Measurements from ENCODE around the gene SERPINA5.

The SERPINA5 gene

GRCh38 chr14:94538070-94538740, 43.0 kb upstream of the SERPINA5 start:
- H3K4me3 ChIP-seq (ENCODE audit: low read length), result no peak overlapping the region
- H3K4me2 ChIP-seq (ENCODE audit: low read depth, low read length), result no peak overlapping the region
- no peaks in the 10 kb centered on the region for H4K20me1 ChIP-seq (ENCODE audit: insufficient read depth, low read length)
- no peaks in the 10 kb centered on the region for H3K79me2 ChIP-seq (ENCODE audit: low read length)
- H3K36me3 ChIP-seq (replicated peaks; ENCODE audit: insufficient read depth, low read length), result no peaks in the 10 kb centered on the region
- no peaks in the 10 kb centered on the region for H3K9me3 ChIP-seq (replicated peaks; ENCODE audit: insufficient read depth, low read length)
- TF ChIP-seq EZH2phosphoT487 (IDR thresholded peaks at IDR 0.05; ENCODE audit: low read length) (no peak), EZH2 (optimal IDR thresholded peaks at IDR 0.05; ENCODE audit: low read depth, low read length) (no peak)
- TF ChIP-seq, protein P1, sequence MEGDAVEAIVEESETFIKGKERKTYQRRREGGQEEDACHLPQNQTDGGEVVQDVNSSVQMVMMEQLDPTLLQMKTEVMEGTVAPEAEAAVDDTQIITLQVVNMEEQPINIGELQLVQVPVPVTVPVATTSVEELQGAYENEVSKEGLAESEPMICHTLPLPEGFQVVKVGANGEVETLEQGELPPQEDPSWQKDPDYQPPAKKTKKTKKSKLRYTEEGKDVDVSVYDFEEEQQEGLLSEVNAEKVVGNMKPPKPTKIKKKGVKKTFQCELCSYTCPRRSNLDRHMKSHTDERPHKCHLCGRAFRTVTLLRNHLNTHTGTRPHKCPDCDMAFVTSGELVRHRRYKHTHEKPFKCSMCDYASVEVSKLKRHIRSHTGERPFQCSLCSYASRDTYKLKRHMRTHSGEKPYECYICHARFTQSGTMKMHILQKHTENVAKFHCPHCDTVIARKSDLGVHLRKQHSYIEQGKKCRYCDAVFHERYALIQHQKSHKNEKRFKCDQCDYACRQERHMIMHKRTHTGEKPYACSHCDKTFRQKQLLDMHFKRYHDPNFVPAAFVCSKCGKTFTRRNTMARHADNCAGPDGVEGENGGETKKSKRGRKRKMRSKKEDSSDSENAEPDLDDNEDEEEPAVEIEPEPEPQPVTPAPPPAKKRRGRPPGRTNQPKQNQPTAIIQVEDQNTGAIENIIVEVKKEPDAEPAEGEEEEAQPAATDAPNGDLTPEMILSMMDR (IDR thresholded peaks at IDR 0.05; ENCODE audit: low read length), result no peak
- no peak overlapping the region for H2AFZ ChIP-seq (ENCODE audit: low read length)
- no peaks in the 10 kb centered on the region for H3K9me2 ChIP-seq (replicated peaks; ENCODE audit: insufficient read depth, low read length)
- no peaks in the 10 kb centered on the region for H3F3A ChIP-seq (ENCODE audit: insufficient read depth, low read length)
- H3K9ac ChIP-seq (ENCODE audit: low read length), result no peak overlapping the region
- no peaks in the 10 kb centered on the region for H3K27me3 ChIP-seq (replicated peaks; ENCODE audit: insufficient read depth, low read length)
- H3K4me1 ChIP-seq (ENCODE audit: low read length), result no peaks in the 10 kb centered on the region
- H3K27ac ChIP-seq (ENCODE audit: low read length), result no peak overlapping the region
- peak; percentile 57 for DNase-seq

DNA sequence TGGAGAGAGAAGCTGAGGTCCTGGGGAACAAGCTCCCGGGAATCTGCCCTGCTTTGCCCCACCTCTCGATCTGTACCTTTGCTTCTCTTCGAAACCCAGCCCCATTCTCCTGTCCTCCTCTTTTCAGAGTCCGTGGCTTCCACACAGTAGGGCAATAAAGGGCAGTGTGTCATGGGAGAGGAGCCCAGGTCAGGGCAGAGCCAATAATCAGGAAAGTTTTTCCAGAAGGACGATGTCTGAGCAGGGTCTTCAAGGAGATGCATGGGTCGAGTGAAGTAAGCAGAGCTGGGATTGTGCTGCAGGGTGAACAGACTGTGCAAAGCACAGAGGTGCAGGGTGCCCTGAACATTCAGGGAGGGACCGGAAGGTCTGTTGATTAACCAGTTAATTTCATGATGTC, 42.0 kb upstream of the SERPINA5 start:
- Histone ChIP-seq H3K9me3 (replicated peaks; ENCODE audit: insufficient read depth, low read length) (no peaks in the 10 kb centered on the region), H3K27ac (ENCODE audit: low read length) (no peak overlapping the region), H3K36me3 (replicated peaks; ENCODE audit: insufficient read depth, low read length) (no peaks in the 10 kb centered on the region), H3K79me2 (ENCODE audit: low read length) (no peaks in the 10 kb centered on the region), H3K9me2 (replicated peaks; ENCODE audit: insufficient read depth, low read length) (no peaks in the 10 kb centered on the region), H3K4me1 (ENCODE audit: low read length) (no peaks in the 10 kb centered on the region), H3F3A (ENCODE audit: insufficient read depth, low read length) (no peaks in the 10 kb centered on the region), H4K20me1 (ENCODE audit: insufficient read depth, low read length) (no peaks in the 10 kb centered on the region), H3K4me3 (ENCODE audit: low read length) (no peak overlapping the region), H2AFZ (ENCODE audit: low read length) (no peak overlapping the region), H3K9ac (ENCODE audit: low read length) (no peak overlapping the region), H3K27me3 (replicated peaks; ENCODE audit: insufficient read depth, low read length) (no peaks in the 10 kb centered on the region), H3K4me2 (ENCODE audit: low read depth, low read length) (no peak overlapping the region)
- TF ChIP-seq EZH2phosphoT487 (IDR thresholded peaks at IDR 0.05; ENCODE audit: low read length) (no peak), EZH2 (optimal IDR thresholded peaks at IDR 0.05; ENCODE audit: low read depth, low read length) (no peak)
- TF ChIP-seq, protein P1 (IDR thresholded peaks at IDR 0.05; ENCODE audit: low read length), result no peak
- no peak for DNase-seq

DNA sequence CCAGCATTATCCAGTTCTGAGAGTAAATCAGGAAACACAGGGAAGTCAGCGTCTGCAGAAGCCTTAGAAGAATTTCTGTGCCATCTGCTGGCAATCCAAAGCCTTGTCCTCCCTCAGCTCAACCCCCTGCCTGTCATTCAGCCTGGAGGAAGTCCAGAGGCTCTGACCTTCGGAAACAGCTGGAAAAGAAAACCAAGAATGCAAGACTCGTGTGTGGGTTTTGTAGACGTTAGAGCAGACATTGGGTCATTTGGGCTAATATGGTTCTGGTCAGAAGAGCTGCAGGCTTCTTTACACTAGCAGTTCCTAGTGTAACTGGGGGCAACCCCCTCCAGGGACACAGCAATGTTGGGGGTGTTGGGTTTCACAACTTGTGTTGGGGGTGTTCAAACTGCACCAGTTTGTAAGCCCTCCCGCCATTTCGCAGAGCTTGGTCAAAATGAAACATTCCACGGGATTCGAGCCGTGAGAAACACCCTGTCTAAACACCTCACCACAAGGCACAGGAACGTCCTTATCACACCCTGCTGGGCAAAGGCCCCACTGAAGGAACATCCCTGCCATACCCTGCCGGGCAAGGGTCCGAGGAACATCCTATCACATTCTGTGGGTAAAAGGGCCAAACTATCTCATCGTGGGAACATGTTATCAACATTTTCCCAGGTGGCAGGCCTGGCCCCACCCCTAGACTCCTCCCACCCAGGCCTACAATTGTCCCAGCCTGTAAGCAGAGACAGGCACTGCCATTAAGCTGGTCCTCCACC, 41.0 kb upstream of the SERPINA5 start:
- no peak for DNase-seq
- no peak overlapping the region for H3K9ac ChIP-seq (ENCODE audit: low read length)
- no peaks in the 10 kb centered on the region for H4K20me1 ChIP-seq (ENCODE audit: insufficient read depth, low read length)
- no peak for TF ChIP-seq EZH2 (optimal IDR thresholded peaks at IDR 0.05; ENCODE audit: low read depth, low read length)
- TF ChIP-seq EZH2phosphoT487 (IDR thresholded peaks at IDR 0.05; ENCODE audit: low read length), result no peak
- TF ChIP-seq, protein P1 (IDR thresholded peaks at IDR 0.05; ENCODE audit: low read length), result no peak
- H3K27ac ChIP-seq (ENCODE audit: low read length), result no peak overlapping the region
- no peak overlapping the region for H3K4me2 ChIP-seq (ENCODE audit: low read depth, low read length)
- no peaks in the 10 kb centered on the region for H3K9me3 ChIP-seq (replicated peaks; ENCODE audit: insufficient read depth, low read length)
- no peak overlapping the region for H2AFZ ChIP-seq (ENCODE audit: low read length)
- H3K9me2 ChIP-seq (replicated peaks; ENCODE audit: insufficient read depth, low read length), result no peaks in the 10 kb centered on the region
- no peaks in the 10 kb centered on the region for H3F3A ChIP-seq (ENCODE audit: insufficient read depth, low read length)
- H3K79me2 ChIP-seq (ENCODE audit: low read length), result no peaks in the 10 kb centered on the region
- no peak overlapping the region for H3K4me3 ChIP-seq (ENCODE audit: low read length)
- H3K27me3 ChIP-seq (replicated peaks; ENCODE audit: insufficient read depth, low read length), result no peaks in the 10 kb centered on the region
- no peaks in the 10 kb centered on the region for H3K36me3 ChIP-seq (replicated peaks; ENCODE audit: insufficient read depth, low read length)
- no peaks in the 10 kb centered on the region for H3K4me1 ChIP-seq (ENCODE audit: low read length)
